Measurements from ENCODE around the gene TOMM70. TPM values are rescaled to one million over a fixed set of nuclear protein-coding genes. Genes with fewer than 3 reads are reported as not detected.
A peak's percentile ranks its signal among the peaks of the same experiment; 100 is the strongest.

TOMM70 gene
- total and polyA plus RNA-seq, 2 of the 13 experiments (the other 11 are each of a cell fraction or from before 2014, with no cell fraction given) = 27.0 to 77.2 TPM

- TF ChIP-seq HMGXB4 (CRISPR knock-in tag; IDR thresholded peaks at IDR 0.05; ENCODE audit: borderline replicate concordance in 1 of 2, low read depth in 1 of 2) (no peak), ZNF530 (CRISPR knock-in tag; IDR thresholded peaks at IDR 0.05; ENCODE audit: low read depth) (no peak), ZNF207 (IDR thresholded peaks at IDR 0.05; ENCODE audit: borderline replicate concordance) (no peak), MAZ (IDR thresholded peaks at IDR 0.05; ENCODE audit: borderline replicate concordance, low read depth, low read length) (no peak), MAZ (CRISPR knock-in tag; IDR thresholded peaks at IDR 0.05; ENCODE audit: low read depth) (no peak), ZNF709 (CRISPR knock-in tag; IDR thresholded peaks at IDR 0.05) (no peak), HNRNPL (IDR thresholded peaks at IDR 0.05; ENCODE audit: low read depth, low read length) (no peak), SMAD1 (CRISPR knock-in tag; IDR thresholded peaks at IDR 0.05; ENCODE audit: borderline replicate concordance, low read depth) (no peak), YY1 (IDR thresholded peaks at IDR 0.05; ENCODE audit: insufficient read depth, insufficient replicate concordance, low read depth, low read length) (no peak), USF2 (IDR thresholded peaks at IDR 0.05; ENCODE audit: low read depth, low read length) (no peak), USF2 (CRISPR knock-in tag; IDR thresholded peaks at IDR 0.05; ENCODE audit: borderline replicate concordance) (no peak), ZSCAN22 (CRISPR knock-in tag; IDR thresholded peaks at IDR 0.05) (no peak), HHEX (CRISPR knock-in tag; IDR thresholded peaks at IDR 0.05) (no peak), ZKSCAN8 (CRISPR knock-in tag; IDR thresholded peaks at IDR 0.05; ENCODE audit: borderline replicate concordance) (0 out of 2 replicates have a peak, but pooled peaks have one; percentile 24), THYN1 (CRISPR knock-in tag; IDR thresholded peaks at IDR 0.05; ENCODE audit: borderline replicate concordance, low read depth) (no peak), ZBTB2 (CRISPR knock-in tag; IDR thresholded peaks at IDR 0.05; ENCODE audit: low read depth) (no peak), ZNF331 (CRISPR knock-in tag; IDR thresholded peaks at IDR 0.05) (no peak), SALL2 (CRISPR knock-in tag; IDR thresholded peaks at IDR 0.05) (no peak), HOXA5 (CRISPR knock-in tag; IDR thresholded peaks at IDR 0.05) (no peak)
- TF ChIP-seq, protein P1, sequence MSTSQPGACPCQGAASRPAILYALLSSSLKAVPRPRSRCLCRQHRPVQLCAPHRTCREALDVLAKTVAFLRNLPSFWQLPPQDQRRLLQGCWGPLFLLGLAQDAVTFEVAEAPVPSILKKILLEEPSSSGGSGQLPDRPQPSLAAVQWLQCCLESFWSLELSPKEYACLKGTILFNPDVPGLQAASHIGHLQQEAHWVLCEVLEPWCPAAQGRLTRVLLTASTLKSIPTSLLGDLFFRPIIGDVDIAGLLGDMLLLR (CRISPR knock-in tag; IDR thresholded peaks at IDR 0.05) = no peak
These were observed 10.4 kb upstream of the TOMM70 start (continued) for GRCh38 chr3:100411091-100411982.
